Measurements from ENCODE around the gene TRIM56. TPM values are rescaled to one million over a fixed set of nuclear protein-coding genes. Genes with fewer than 3 reads are reported as not detected.

Gene TRIM56
- total RNA-seq, 3 donors from 2014 or later, result 47.9 to 55.3 (median 53.9) TPM

- H3K9me3 ChIP-seq, result no peaks in the 10 kb centered on the region
- H3K4me3 ChIP-seq, result no peak overlapping the region
- intact Hi-C loops (cut with DNase I, micrococcal nuclease), result no loop called here
- DNase-seq (no peak), ATAC-seq (no peak)
- TF ChIP-seq CTCF (IDR thresholded peaks at IDR 0.05), result no peak
- H3K4me1 ChIP-seq (ENCODE audit: low read depth), result no peaks in the 10 kb centered on the region
- no peaks in the 10 kb centered on the region for H3K36me3 ChIP-seq (ENCODE audit: low read depth)
These were observed 28.6 kb downstream of the TRIM56 start for GRCh38 chr7:101113836-101114235.

- TF ChIP-seq CTCF (IDR thresholded peaks at IDR 0.05), result no peak
- Histone ChIP-seq H3K4me3 (no peak overlapping the region), H3K36me3 (ENCODE audit: low read depth) (no peaks in the 10 kb centered on the region), H3K9me3 (no peaks in the 10 kb centered on the region), H3K4me1 (ENCODE audit: low read depth) (no peaks in the 10 kb centered on the region)
- intact Hi-C loops (cut with DNase I, micrococcal nuclease), result no loop called here
- DNase-seq (no peak), ATAC-seq (no peak)
These were observed 29.2 kb downstream of the TRIM56 start for GRCh38 chr7:101114492-101114891.

GRCh38 chr7:101115215-101115614 is 29.9 kb downstream of the TRIM56 start:
- Histone ChIP-seq H3K9me3 (no peaks in the 10 kb centered on the region), H3K4me3 (no peak overlapping the region), H3K36me3 (ENCODE audit: low read depth) (no peaks in the 10 kb centered on the region), H3K4me1 (ENCODE audit: low read depth) (no peaks in the 10 kb centered on the region)
- no peak for TF ChIP-seq CTCF (IDR thresholded peaks at IDR 0.05)
- DNase-seq (no peak), ATAC-seq (no peak)
- intact Hi-C loops (cut with DNase I, micrococcal nuclease), result no loop called here

GRCh38 chr7:101116898-101117297 is 31.6 kb downstream of the TRIM56 start:
- H3K4me1 ChIP-seq (ENCODE audit: low read depth), result no peaks in the 10 kb centered on the region
- H3K36me3 ChIP-seq (ENCODE audit: low read depth), result no peaks in the 10 kb centered on the region
- no peak overlapping the region for H3K4me3 ChIP-seq
- intact Hi-C loops (cut with DNase I, micrococcal nuclease), result no loop called here
- no peak for TF ChIP-seq CTCF (IDR thresholded peaks at IDR 0.05)
- DNase-seq (no peak), ATAC-seq (no peak)
- no peaks in the 10 kb centered on the region for H3K9me3 ChIP-seq

- H3K36me3 ChIP-seq (ENCODE audit: low read depth), result no peaks in the 10 kb centered on the region
- no peak for ATAC-seq
- no peaks in the 10 kb centered on the region for H3K9me3 ChIP-seq
- no peaks in the 10 kb centered on the region for H3K4me1 ChIP-seq (ENCODE audit: low read depth)
- DNase-seq, result no peak
- H3K4me3 ChIP-seq, result no peak overlapping the region
- intact Hi-C loops (cut with DNase I, micrococcal nuclease), result no loop called here
- TF ChIP-seq CTCF (IDR thresholded peaks at IDR 0.05), result no peak
These were observed 33.6 kb downstream of the TRIM56 start for GRCh38 chr7:101118856-101119255.

GRCh38 chr7:101119876-101120275 is 34.6 kb downstream of the TRIM56 start:
- Histone ChIP-seq H3K4me3 (no peak overlapping the region), H3K36me3 (ENCODE audit: low read depth) (no peaks in the 10 kb centered on the region), H3K4me1 (ENCODE audit: low read depth) (no peaks in the 10 kb centered on the region), H3K9me3 (no peaks in the 10 kb centered on the region)
- intact Hi-C loops (cut with DNase I, micrococcal nuclease), result no loop called here
- ATAC-seq, result no peak
- DNase-seq, result no peak
- no peak for TF ChIP-seq CTCF (IDR thresholded peaks at IDR 0.05)

Data from mucosa of descending colon (tissue), 3 donors.